ENCODE data around the gene PARVA. TPM values are rescaled to one million over a fixed set of nuclear protein-coding genes. Genes with fewer than 3 reads are reported as not detected.

PARVA gene
- total and polyA plus RNA-seq, 2 donors (not counting 1 experiment from before 2014, with no cell fraction given) = 27.7 to 195 TPM

GRCh38 chr11:12512826-12513395 lies 135.5 kb downstream of the PARVA start:
- no peaks in the 10 kb centered on the region for H3K9me3 ChIP-seq (ENCODE audit: control insufficient read depth, insufficient read depth, low read depth, low read length)
- H3K27ac ChIP-seq (ENCODE audit: insufficient read depth, low read length) = no peak overlapping the region
- TF ChIP-seq CTCF (conservative IDR thresholded peaks at IDR 0.05 in 1 of 2, IDR thresholded peaks at IDR 0.05 in 1 of 2; ENCODE audit: low read depth in 1 of 2, low read length in 2 of 2) (no peak), EZH2 (IDR thresholded peaks at IDR 0.05; ENCODE audit: low read length, missing control alignments) (no peak)
- no peak overlapping the region for H2AFZ ChIP-seq (ENCODE audit: low read length)
- H3K4me1 ChIP-seq (ENCODE audit: control insufficient read depth, extremely low read depth, insufficient read depth, low read length) = peaks cover 2% of the 10 kb centered on the region
- H3K9ac ChIP-seq (ENCODE audit: insufficient read depth, low read length) = no peak overlapping the region
- H3K27me3 ChIP-seq (ENCODE audit: control insufficient read depth, insufficient read depth, low read length) = no peaks in the 10 kb centered on the region
- no peaks in the 10 kb centered on the region for H3K79me2 ChIP-seq (ENCODE audit: control insufficient read depth, insufficient read depth, low read length)
- H3K36me3 ChIP-seq (ENCODE audit: control insufficient read depth, insufficient read depth, low read length) = peaks cover 5% of the 10 kb centered on the region
- DNase-seq (ENCODE audit: low read depth in 2 of 2) = no peak
- no peak overlapping the region for H3K4me2 ChIP-seq (ENCODE audit: extremely low read depth, insufficient read depth, low read length)
- H4K20me1 ChIP-seq (ENCODE audit: control insufficient read depth, extremely low read depth, insufficient read depth, low read length) = no peaks in the 10 kb centered on the region
- H3K4me3 ChIP-seq (replicated peaks in 1 of 4; ENCODE audit: control extremely low read depth in 1 of 4, insufficient read depth in 1 of 4, low read depth in 3 of 4, low read length in 4 of 4) = no peak overlapping the region

GRCh38 chr11:12516387-12517105 lies 139.2 kb downstream of the PARVA start:
- H3K27me3 ChIP-seq (ENCODE audit: control insufficient read depth, insufficient read depth, low read length) = no peaks in the 10 kb centered on the region
- no peak overlapping the region for H3K4me2 ChIP-seq (ENCODE audit: extremely low read depth, insufficient read depth, low read length)
- H3K4me1 ChIP-seq (ENCODE audit: control insufficient read depth, extremely low read depth, insufficient read depth, low read length) = no peaks in the 10 kb centered on the region
- no peak overlapping the region for H3K4me3 ChIP-seq (replicated peaks in 1 of 4; ENCODE audit: control extremely low read depth in 1 of 4, insufficient read depth in 1 of 4, low read depth in 3 of 4, low read length in 4 of 4)
- no peaks in the 10 kb centered on the region for H3K9me3 ChIP-seq (ENCODE audit: control insufficient read depth, insufficient read depth, low read depth, low read length)
- H3K79me2 ChIP-seq (ENCODE audit: control insufficient read depth, insufficient read depth, low read length) = no peaks in the 10 kb centered on the region
- H3K27ac ChIP-seq (ENCODE audit: insufficient read depth, low read length) = no peak overlapping the region
- DNase-seq (ENCODE audit: low read depth in 2 of 2) = no peak
- H2AFZ ChIP-seq (ENCODE audit: low read length) = no peak overlapping the region
- TF ChIP-seq EZH2 (IDR thresholded peaks at IDR 0.05; ENCODE audit: low read length, missing control alignments) = no peak
- no peak for TF ChIP-seq CTCF (conservative IDR thresholded peaks at IDR 0.05 in 1 of 2, IDR thresholded peaks at IDR 0.05 in 1 of 2; ENCODE audit: low read depth in 1 of 2, low read length in 2 of 2)
- peaks cover 10% of the 10 kb centered on the region for H3K36me3 ChIP-seq (ENCODE audit: control insufficient read depth, insufficient read depth, low read length)
- H4K20me1 ChIP-seq (ENCODE audit: control insufficient read depth, extremely low read depth, insufficient read depth, low read length) = no peaks in the 10 kb centered on the region
- no peak overlapping the region for H3K9ac ChIP-seq (ENCODE audit: insufficient read depth, low read length)

- Histone ChIP-seq H3K9me3 (ENCODE audit: control insufficient read depth, insufficient read depth, low read depth, low read length) (no peaks in the 10 kb centered on the region), H3K4me1 (ENCODE audit: control insufficient read depth, extremely low read depth, insufficient read depth, low read length) (no peaks in the 10 kb centered on the region), H3K4me3 (replicated peaks in 1 of 4; ENCODE audit: control extremely low read depth in 1 of 4, insufficient read depth in 1 of 4, low read depth in 3 of 4, low read length in 4 of 4) (no peak overlapping the region), H3K4me2 (ENCODE audit: extremely low read depth, insufficient read depth, low read length) (no peak overlapping the region), H2AFZ (ENCODE audit: low read length) (no peak overlapping the region), H3K27me3 (ENCODE audit: control insufficient read depth, insufficient read depth, low read length) (no peaks in the 10 kb centered on the region), H3K79me2 (ENCODE audit: control insufficient read depth, insufficient read depth, low read length) (no peaks in the 10 kb centered on the region), H3K27ac (ENCODE audit: insufficient read depth, low read length) (no peak overlapping the region), H3K9ac (ENCODE audit: insufficient read depth, low read length) (no peak overlapping the region), H3K36me3 (ENCODE audit: control insufficient read depth, insufficient read depth, low read length) (peaks cover 10% of the 10 kb centered on the region), H4K20me1 (ENCODE audit: control insufficient read depth, extremely low read depth, insufficient read depth, low read length) (no peaks in the 10 kb centered on the region)
- TF ChIP-seq CTCF (conservative IDR thresholded peaks at IDR 0.05 in 1 of 2, IDR thresholded peaks at IDR 0.05 in 1 of 2; ENCODE audit: low read depth in 1 of 2, low read length in 2 of 2) (no peak), EZH2 (IDR thresholded peaks at IDR 0.05; ENCODE audit: low read length, missing control alignments) (no peak)
- no peak for DNase-seq (ENCODE audit: low read depth in 2 of 2)
Measured at GRCh38 chr11:12517306-12517705, 139.9 kb downstream of the PARVA start.
